Gastroesophageal sphincter (tissue), 3 donors: ENCODE results near the gene TAF12.

Experiments
- EP300 ChIP-seq: sonication (generic); formaldehyde crosslinking; IDR thresholded peaks from one replicate; pipeline ENCODE4 v1.6.1; 2017; ENCODE audit warnings: antibody characterized with exemption, mild to moderate bottlenecking
- POLR2A ChIP-seq, 2 donors: fragments of 450-650 bp; IDR thresholded peaks; one replicate each; pipeline ENCODE4 v1.6.1; 2017; ENCODE audit warnings: antibody characterized with exemption in 2 of 2, mild to moderate bottlenecking in 2 of 2, moderate library complexity in 1 of 2
- POLR2AphosphoS5 ChIP-seq: sonication (generic); formaldehyde crosslinking; IDR thresholded peaks from one replicate; pipeline ENCODE4 v1.6.1; 2017; ENCODE audit warnings: antibody characterized with exemption
- TF ChIP-seq, protein P1 (sequence below), 4 experiments: fragments of 200-600 bp in 2 of 4; fragments of 450-650 bp in 2 of 4; sonication (generic) in 1 of 4; IDR thresholded peaks; one replicate each; pipeline ENCODE4 v1.5.1; 2017 to 2019; ENCODE audit warnings: antibody characterized with exemption in 4 of 4, mild to moderate bottlenecking in 2 of 4, moderate library complexity in 2 of 4

DNA sequence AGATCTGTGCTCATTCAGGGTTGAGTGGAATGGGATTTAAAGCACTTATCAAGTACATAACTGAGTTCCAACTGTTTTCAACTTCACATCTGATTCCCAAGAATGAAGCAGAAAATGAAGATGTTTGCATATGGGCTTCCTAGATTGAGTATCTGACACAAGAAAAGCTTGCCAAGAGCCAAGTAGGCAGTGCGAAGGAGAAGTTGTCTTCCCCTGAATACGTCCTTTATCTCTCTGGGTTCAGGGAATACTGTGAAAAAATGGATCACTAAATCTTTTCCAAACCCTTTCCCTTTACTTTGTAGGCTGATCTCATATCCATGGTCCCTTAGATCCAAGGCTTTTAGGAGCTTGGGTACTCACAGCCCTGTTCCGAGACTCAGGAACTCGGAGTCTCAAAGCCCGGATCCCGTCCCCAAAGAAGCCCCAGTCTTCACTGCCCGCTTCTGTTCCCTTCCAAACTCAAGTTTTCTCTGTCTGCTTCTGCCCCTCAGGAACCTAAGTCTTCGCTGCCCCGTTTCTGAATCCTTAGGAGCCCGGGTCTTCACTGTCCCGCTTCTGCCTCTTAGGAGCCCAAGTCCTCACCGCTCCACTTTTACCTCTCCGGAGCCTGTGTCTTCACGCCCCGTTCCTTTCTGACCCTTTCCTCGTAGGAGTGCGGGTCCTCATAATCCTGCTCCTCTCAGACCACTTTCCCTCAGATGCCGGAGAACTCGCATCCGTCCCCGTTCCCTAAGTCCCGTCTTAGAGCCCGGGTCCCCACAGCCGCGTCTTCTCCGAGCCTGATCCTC lies 616 bp downstream of the TAF12 start:
- TF ChIP-seq, protein P1, sequence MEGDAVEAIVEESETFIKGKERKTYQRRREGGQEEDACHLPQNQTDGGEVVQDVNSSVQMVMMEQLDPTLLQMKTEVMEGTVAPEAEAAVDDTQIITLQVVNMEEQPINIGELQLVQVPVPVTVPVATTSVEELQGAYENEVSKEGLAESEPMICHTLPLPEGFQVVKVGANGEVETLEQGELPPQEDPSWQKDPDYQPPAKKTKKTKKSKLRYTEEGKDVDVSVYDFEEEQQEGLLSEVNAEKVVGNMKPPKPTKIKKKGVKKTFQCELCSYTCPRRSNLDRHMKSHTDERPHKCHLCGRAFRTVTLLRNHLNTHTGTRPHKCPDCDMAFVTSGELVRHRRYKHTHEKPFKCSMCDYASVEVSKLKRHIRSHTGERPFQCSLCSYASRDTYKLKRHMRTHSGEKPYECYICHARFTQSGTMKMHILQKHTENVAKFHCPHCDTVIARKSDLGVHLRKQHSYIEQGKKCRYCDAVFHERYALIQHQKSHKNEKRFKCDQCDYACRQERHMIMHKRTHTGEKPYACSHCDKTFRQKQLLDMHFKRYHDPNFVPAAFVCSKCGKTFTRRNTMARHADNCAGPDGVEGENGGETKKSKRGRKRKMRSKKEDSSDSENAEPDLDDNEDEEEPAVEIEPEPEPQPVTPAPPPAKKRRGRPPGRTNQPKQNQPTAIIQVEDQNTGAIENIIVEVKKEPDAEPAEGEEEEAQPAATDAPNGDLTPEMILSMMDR (IDR thresholded peaks at IDR 0.05) = no peak
- TF ChIP-seq EP300 (no peak), POLR2A (IDR thresholded peaks at IDR 0.05) (no peak), POLR2AphosphoS5 (no peak)
